Activated CD8-positive, alpha-beta T cell treated with anti-CD3 and anti-CD28 coated beads for 36 hours (primary cell): ENCODE data around the gene NDUFA6. TPM values are rescaled to one million over a fixed set of nuclear protein-coding genes. Genes with fewer than 3 reads are reported as not detected.
A peak's percentile ranks its signal among the peaks of the same experiment; 100 is the strongest.

Experiments used
- ATAC-seq: fragments of 200-7000 bp; cut with Tn5 transposase; one replicate; pipeline ENCODE4 v1.10.0; 2021; ENCODE audit warnings: mild to moderate bottlenecking, moderate library complexity
- CTCF ChIA-PET: fragments of 350-600 bp; sonication (Branson Sonifier 250); formaldehyde crosslinking; loops from one replicate; lab custom pipeline; 2021; ENCODE audit warnings: antibody characterized with exemption; lab: Charles Lee
- POLR2A ChIA-PET: fragments of 350-600 bp; sonication (Branson Sonifier 250); formaldehyde crosslinking; loops from one replicate; lab custom pipeline; 2021; ENCODE audit warnings: antibody characterized with exemption; lab: Charles Lee
- DNase-seq: peaks from one replicate; pipeline ENCODE4 v3.0.0-alpha.2; 2020
- H3K27ac Mint-ChIP-seq: one replicate; pipeline ENCODE4 v1.8.0; 2021; ENCODE audit warnings: mild to moderate bottlenecking, mixed read lengths
- H3K27me3 Mint-ChIP-seq: one replicate; pipeline ENCODE4 v1.8.0; 2021; ENCODE audit warnings: mixed read lengths
- H3K36me3 Mint-ChIP-seq: one replicate; pipeline ENCODE4 v1.8.0; 2021; ENCODE audit warnings: low read depth, mixed read lengths
- H3K4me1 Mint-ChIP-seq: one replicate; pipeline ENCODE4 v1.8.0; 2021; ENCODE audit warnings: low read depth, mixed read lengths
- H3K4me3 Mint-ChIP-seq: one replicate; pipeline ENCODE4 v1.8.0; 2021; ENCODE audit warnings: mild to moderate bottlenecking, moderate library complexity, mixed read lengths
- H3K9me3 Mint-ChIP-seq: one replicate; pipeline ENCODE4 v1.8.0; 2021; ENCODE audit warnings: mixed read lengths
- intact Hi-C: fragments of 100-400 bp; cut with micrococcal nuclease; formaldehyde crosslinking; loops from one replicate; pipeline ENCODE4 v1.10.0; 2022
- total RNA-seq, 2 experiments: library from RNA; stranded (reverse); gene quantifications; one replicate each; pipeline ENCODE4 v1.2.3, GENCODE V29; 2021
- TF ChIP-seq, protein P1 (sequence below): fragments of 200-600 bp; IDR thresholded peaks from one replicate; pipeline ENCODE4 v1.8.0; 2022; ENCODE audit warnings: antibody characterized with exemption, mild to moderate bottlenecking

Gene NDUFA6
- total RNA-seq, 2 experiments from 2014 or later, result 92.8 to 93.8 TPM

- CTCF ChIA-PET, result interaction anchor here (0.7 to 1.4 kb wide), 4 partner anchors 102 to 208 kb away, joined by 3 to 5 read pairs (median 4); no protein-coding TSS in a partner anchor
- POLR2A ChIA-PET, result interaction anchor here (0.6 to 4.4 kb wide), 10 partner anchors 9 to 208 kb away, joined by 3 to 27 read pairs (median 4); partner anchors contain the start of genes NDUFA6 and SMDT1
- peaks cover 23% of the 10 kb centered on the region for H3K4me1 Mint-ChIP-seq
These were observed 19.8 kb downstream of the NDUFA6 start, which contains the start of gene NAGA for GRCh38 chr22:42070517-42071422. TSS of gene NAGA (minus strand) at chr22:42070812. CDS start at chr22:42070297, 515 bp downstream.

GRCh38 chr22:42069801-42070516 lies 20.6 kb downstream of the NDUFA6 start:
- ChIA-PET POLR2A (interaction anchor here (0.6 to 4.4 kb wide), 6 partner anchors 9 to 39 kb away, joined by 3 to 27 read pairs (median 4); partner anchors contain the start of gene SMDT1), CTCF (interaction anchor here (0.7 to 1.4 kb wide), 6 partner anchors 9 to 208 kb away, joined by 3 to 5 read pairs (median 3); no protein-coding TSS in a partner anchor)
- Mint-ChIP-seq H3K9me3 (no peaks in the 10 kb centered on the region), H3K4me3 (peak overlapping the region; percentile 86), H3K4me1 (peaks cover 21% of the 10 kb centered on the region), H3K27ac (peak overlapping the region; percentile 88), H3K36me3 (peaks cover 6% of the 10 kb centered on the region), H3K27me3 (no peaks in the 10 kb centered on the region)
- ATAC-seq, result peak; percentile 1
- no peak for DNase-seq
- TF ChIP-seq, protein P1, sequence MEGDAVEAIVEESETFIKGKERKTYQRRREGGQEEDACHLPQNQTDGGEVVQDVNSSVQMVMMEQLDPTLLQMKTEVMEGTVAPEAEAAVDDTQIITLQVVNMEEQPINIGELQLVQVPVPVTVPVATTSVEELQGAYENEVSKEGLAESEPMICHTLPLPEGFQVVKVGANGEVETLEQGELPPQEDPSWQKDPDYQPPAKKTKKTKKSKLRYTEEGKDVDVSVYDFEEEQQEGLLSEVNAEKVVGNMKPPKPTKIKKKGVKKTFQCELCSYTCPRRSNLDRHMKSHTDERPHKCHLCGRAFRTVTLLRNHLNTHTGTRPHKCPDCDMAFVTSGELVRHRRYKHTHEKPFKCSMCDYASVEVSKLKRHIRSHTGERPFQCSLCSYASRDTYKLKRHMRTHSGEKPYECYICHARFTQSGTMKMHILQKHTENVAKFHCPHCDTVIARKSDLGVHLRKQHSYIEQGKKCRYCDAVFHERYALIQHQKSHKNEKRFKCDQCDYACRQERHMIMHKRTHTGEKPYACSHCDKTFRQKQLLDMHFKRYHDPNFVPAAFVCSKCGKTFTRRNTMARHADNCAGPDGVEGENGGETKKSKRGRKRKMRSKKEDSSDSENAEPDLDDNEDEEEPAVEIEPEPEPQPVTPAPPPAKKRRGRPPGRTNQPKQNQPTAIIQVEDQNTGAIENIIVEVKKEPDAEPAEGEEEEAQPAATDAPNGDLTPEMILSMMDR, result no peak
- intact Hi-C loops, result loop anchor here (10.0 kb wide), 1 partner anchor 125 kb away; the partner anchor contains the start of gene CENPM

More at GRCh38 chr22:42070517-42071422, 19.8 kb downstream of the NDUFA6 start, which contains the start of gene NAGA:
- Mint-ChIP-seq H3K27ac (peak within 1 kb of the TSS; percentile 88), H3K4me3 (peak within 1 kb of the TSS; percentile 86), H3K27me3 (no peaks in the 10 kb centered on the region), H3K9me3 (no peaks in the 10 kb centered on the region), H3K36me3 (peaks cover 3% of the 10 kb centered on the region)
- peak; percentile 97 for DNase-seq
- peak; percentile 99 for ATAC-seq
- intact Hi-C loops, result loop anchor here (10.0 kb wide), 1 partner anchor 126 kb away; the partner anchor contains the start of gene CENPM
- TF ChIP-seq, protein P1, result no peak

DNA sequence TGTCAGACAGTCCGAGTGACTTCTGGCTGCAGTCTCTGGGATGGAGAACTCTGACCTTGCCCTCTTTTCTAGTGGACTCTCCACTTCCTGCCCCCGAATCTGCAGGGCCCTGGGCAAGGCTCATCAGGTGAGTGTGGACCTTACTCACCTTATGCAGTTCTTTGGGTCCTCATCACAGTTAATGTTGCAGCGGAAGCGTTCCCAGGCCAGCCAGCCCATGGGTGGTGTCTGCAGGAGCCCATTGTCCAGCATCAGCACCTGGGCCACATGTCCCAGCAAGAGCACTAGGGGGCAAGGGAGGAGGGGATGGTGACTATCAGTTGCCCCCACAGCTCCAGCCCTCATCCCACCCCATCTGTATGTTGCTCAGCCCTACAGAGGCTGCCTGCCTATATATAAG lies 22.3 kb downstream of the NDUFA6 start:
- Mint-ChIP-seq H3K27ac (no peak overlapping the region), H3K27me3 (no peaks in the 10 kb centered on the region), H3K36me3 (peaks cover 7% of the 10 kb centered on the region), H3K4me3 (no peak overlapping the region), H3K4me1 (peaks cover 19% of the 10 kb centered on the region), H3K9me3 (no peaks in the 10 kb centered on the region)
- ChIA-PET POLR2A (interaction anchor here (0.8 to 4.4 kb wide), 2 partner anchors 11 to 22 kb away, joined by 3 to 27 read pairs; partner anchors contain the start of genes NDUFA6 and SMDT1), CTCF (no interaction called here)
- DNase-seq (no peak), ATAC-seq (no peak)
- intact Hi-C loops, result no loop called here
- TF ChIP-seq, protein P1, result no peak

- H3K4me3 Mint-ChIP-seq, result no peak overlapping the region
- H3K27me3 Mint-ChIP-seq, result no peaks in the 10 kb centered on the region
- H3K4me1 Mint-ChIP-seq, result peaks cover 19% of the 10 kb centered on the region
- intact Hi-C loops, result no loop called here
- ChIA-PET POLR2A (interaction anchor here (0.8 to 4.4 kb wide), 2 partner anchors 12 to 22 kb away, joined by 3 to 27 read pairs; partner anchors contain the start of genes NDUFA6 and SMDT1), CTCF (no interaction called here)
- no peaks in the 10 kb centered on the region for H3K9me3 Mint-ChIP-seq
- peaks cover 12% of the 10 kb centered on the region for H3K36me3 Mint-ChIP-seq
- TF ChIP-seq, protein P1, result no peak
- ATAC-seq (no peak), DNase-seq (no peak)
- H3K27ac Mint-ChIP-seq, result no peak overlapping the region
These were observed 22.8 kb downstream of the NDUFA6 start for GRCh38 chr22:42067671-42068251.
